ENCODE results near the gene RRP12. TPM values are rescaled to one million over a fixed set of nuclear protein-coding genes. Genes with fewer than 3 reads are reported as not detected.
"Not testable (repeated sequence)": the region's sequence is repeated elsewhere in the genome, so short reads cannot be mapped to it uniquely, and the experiment has no call there.

RRP12 gene
- total RNA-seq, 2 experiments from 2014 or later: 30.9 to 35.6 TPM

DNA sequence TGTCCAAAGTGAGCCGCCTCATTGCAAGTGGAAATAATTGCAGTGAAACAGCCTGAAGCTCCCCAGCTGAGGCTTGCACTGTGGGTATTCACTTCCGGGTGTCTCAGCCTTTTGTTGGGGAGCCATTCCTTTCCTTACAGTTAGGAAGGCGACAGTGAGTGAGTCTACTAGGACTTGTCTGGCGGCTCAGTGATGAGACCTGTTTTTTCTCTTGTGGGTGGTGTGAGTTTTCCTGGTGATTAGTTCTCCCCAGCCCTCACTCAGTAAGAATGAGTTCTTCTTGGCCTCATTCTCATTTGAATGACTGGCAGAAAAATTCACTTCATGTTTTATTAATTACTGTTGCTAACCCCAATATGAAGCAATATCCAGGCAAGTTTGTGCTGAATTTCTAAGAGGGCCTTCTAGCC is 27.4 kb upstream of the RRP12 start:
- Mint-ChIP-seq H3K27ac (peak overlapping the region; percentile 79), H3K27me3 (ENCODE audit: low read depth) (no peaks in the 10 kb centered on the region), H3K4me1 (ENCODE audit: low read depth) (peaks cover 29% of the 10 kb centered on the region), H3K9me3 (ENCODE audit: insufficient read depth) (no peaks in the 10 kb centered on the region), H3K4me3 (peak overlapping the region; percentile 81), H3K36me3 (ENCODE audit: low read depth) (peaks cover 63% of the 10 kb centered on the region)
- DNase-seq (peak; percentile 42), ATAC-seq (no peak)
- CTCF ChIA-PET: interaction anchor here (1.3 to 2.4 kb wide), 4 partner anchors 16 to 149 kb away, joined by 4 to 12 read pairs (median 7); partner anchors contain the start of gene RRP12
- POLR2A ChIA-PET: interaction anchor here (2.3 to 2.5 kb wide), 2 partner anchors 15 to 28 kb away, joined by 10 read pairs; partner anchors contain the start of gene RRP12

DNA sequence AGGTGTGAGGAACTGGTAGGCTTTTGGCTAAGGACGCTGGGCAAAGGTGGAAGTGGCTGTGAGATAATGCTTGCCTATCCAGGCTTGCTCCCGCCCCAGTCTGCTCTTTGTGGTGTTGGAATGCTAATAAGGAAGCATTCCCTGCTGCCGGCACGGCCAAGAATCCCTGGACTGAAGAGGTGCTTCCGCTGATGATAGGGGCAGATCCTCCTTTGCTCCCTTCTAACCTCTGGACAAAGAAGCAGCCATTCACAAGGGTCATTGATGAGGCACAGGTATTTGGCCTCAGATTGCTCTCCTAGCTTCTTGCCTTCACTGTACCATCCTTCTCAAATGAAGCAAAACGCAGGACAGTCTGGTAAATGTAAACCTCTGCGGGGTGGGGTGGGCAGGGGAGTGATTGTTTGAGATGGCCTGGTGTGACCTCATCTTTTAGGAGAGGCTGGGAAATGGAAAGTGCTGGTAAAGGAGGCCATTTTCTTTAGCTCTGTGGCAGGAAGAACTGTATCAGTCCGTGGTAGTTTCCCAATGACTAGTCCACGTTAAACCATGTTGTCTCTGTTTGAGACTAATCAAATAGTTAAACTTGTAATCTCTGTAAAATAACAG is 26.5 kb upstream of the RRP12 start:
- H3K36me3 Mint-ChIP-seq (ENCODE audit: low read depth): peaks cover 60% of the 10 kb centered on the region
- H3K4me3 Mint-ChIP-seq: peak overlapping the region; percentile 91
- peak overlapping the region; percentile 94 for H3K27ac Mint-ChIP-seq
- peak; percentile 8 for ATAC-seq
- ChIA-PET POLR2A (interaction anchor here (0.7 to 2.5 kb wide), 6 partner anchors 9 to 69 kb away, joined by 3 to 10 read pairs (median 5); partner anchors contain the start of gene RRP12), CTCF (interaction anchor here (0.8 to 2.4 kb wide), 10 partner anchors 10 to 148 kb away, joined by 3 to 12 read pairs (median 4); partner anchors contain the start of gene RRP12)
- no peaks in the 10 kb centered on the region for H3K27me3 Mint-ChIP-seq (ENCODE audit: low read depth)
- no peak for DNase-seq
- H3K9me3 Mint-ChIP-seq (ENCODE audit: insufficient read depth): no peaks in the 10 kb centered on the region
- peaks cover 38% of the 10 kb centered on the region for H3K4me1 Mint-ChIP-seq (ENCODE audit: low read depth)

GRCh38 chr10:97426776-97427570 is 25.8 kb upstream of the RRP12 start:
- DNase-seq (no peak), ATAC-seq (no peak)
- no peaks in the 10 kb centered on the region for H3K9me3 Mint-ChIP-seq (ENCODE audit: insufficient read depth)
- peak overlapping the region; percentile 91 for H3K4me3 Mint-ChIP-seq
- ChIA-PET POLR2A (interaction anchor here (0.7 to 2.5 kb wide), 5 partner anchors 8 to 69 kb away, joined by 3 to 10 read pairs (median 6); partner anchors contain the start of gene RRP12), CTCF (interaction anchor here (0.8 to 2.4 kb wide), 9 partner anchors 12 to 148 kb away, joined by 3 to 12 read pairs (median 4); partner anchors contain the start of gene RRP12)
- peaks cover 38% of the 10 kb centered on the region for H3K4me1 Mint-ChIP-seq (ENCODE audit: low read depth)
- H3K27me3 Mint-ChIP-seq (ENCODE audit: low read depth): no peaks in the 10 kb centered on the region
- peak overlapping the region; percentile 94 for H3K27ac Mint-ChIP-seq
- H3K36me3 Mint-ChIP-seq (ENCODE audit: low read depth): peaks cover 58% of the 10 kb centered on the region

DNA sequence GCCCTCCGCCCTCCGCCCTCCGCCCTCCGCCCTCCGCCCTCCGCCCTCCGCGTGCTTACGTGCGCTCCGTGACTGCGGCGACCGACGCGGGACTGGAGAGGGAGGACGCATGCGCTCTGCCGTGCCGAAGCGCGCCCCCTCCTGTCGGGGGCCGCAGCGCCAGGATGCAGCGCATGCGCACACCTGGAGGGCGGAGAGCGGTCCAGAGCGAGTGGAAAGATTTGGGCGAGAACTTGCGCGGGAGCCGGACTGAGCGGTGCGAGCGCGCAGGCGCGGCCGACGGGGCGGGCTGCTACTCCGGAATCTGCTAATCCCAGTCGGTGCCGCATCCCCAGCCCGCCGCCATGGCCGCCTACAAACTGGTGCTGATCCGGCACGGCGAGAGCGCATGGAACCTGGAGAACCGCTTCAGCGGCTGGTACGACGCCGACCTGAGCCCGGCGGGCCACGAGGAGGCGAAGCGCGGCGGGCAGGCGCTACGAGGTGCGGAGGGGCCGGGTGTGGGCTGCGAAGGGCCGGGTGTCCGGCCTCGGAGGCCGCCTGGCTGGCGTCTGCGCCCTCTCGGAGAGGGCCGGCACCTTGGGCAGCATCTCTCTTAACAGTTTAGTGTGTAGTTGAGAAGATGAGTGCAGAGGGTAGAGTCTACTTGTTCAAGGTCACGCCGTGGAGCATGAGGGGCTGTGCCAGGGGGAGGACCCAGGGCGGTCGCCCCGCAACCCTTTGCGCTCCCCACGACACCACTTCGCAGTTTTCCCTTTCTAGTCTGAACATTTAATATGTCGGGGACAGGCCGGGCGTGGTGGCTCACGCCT is 25.0 kb upstream of the RRP12 start, which contains the start of gene PGAM1:
Gene PGAM1, plus strand, starts transcription at position 228 of the 812 bp plus-strand sequence. Its CDS starts 117 bp downstream, at position 345.
- H3K4me3 Mint-ChIP-seq: peak within 1 kb of the TSS; percentile 91
- ATAC-seq: peak; percentile 89
- H3K36me3 Mint-ChIP-seq (ENCODE audit: low read depth): peaks cover 51% of the 10 kb centered on the region
- peak; percentile 96 for DNase-seq
- peak within 1 kb of the TSS; percentile 94 for H3K27ac Mint-ChIP-seq
- no peaks in the 10 kb centered on the region for H3K27me3 Mint-ChIP-seq (ENCODE audit: low read depth)
- H3K9me3 Mint-ChIP-seq (ENCODE audit: insufficient read depth): no peaks in the 10 kb centered on the region
- H3K4me1 Mint-ChIP-seq (ENCODE audit: low read depth): peaks cover 40% of the 10 kb centered on the region
- CTCF ChIA-PET: interaction anchor here (1.9 to 4.7 kb wide), 5 partner anchors 11 to 26 kb away, joined by 9 to 34 read pairs (median 12); partner anchors contain the start of gene RRP12
- POLR2A ChIA-PET: interaction anchor here (1.1 to 2.5 kb wide), 3 partner anchors 11 to 26 kb away, joined by 3 to 10 read pairs (median 4); partner anchors contain the start of gene RRP12

DNA sequence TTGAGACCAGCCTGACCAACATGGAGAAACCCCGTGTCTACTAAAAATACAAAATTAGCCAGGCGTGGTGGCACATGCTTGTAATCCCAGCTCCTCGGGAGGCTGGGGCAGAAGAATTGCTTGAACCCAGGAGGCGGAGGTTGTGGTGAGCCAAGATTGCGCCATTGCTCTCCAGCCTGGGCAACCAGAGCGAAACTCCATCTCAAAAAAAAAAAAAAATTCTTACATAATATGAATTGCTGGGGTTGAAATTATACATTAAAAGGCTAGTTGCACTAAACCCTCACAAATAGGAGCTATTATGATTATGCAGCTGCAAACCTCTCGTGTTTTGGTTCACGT is 22.6 kb upstream of the RRP12 start:
- H3K4me3 Mint-ChIP-seq; DNase-seq; ATAC-seq; H3K9me3 Mint-ChIP-seq (ENCODE audit: insufficient read depth); H3K27me3 Mint-ChIP-seq (ENCODE audit: low read depth): not testable (repeated sequence)
- Mint-ChIP-seq H3K36me3 (ENCODE audit: low read depth) (peaks cover 32% of the 10 kb centered on the region), H3K27ac (peak overlapping the region; percentile 95), H3K4me1 (ENCODE audit: low read depth) (peaks cover 40% of the 10 kb centered on the region)
- ChIA-PET CTCF (interaction anchor here (1.4 to 4.7 kb wide), 6 partner anchors 10 to 225 kb away, joined by 3 to 34 read pairs (median 6); no protein-coding TSS in a partner anchor), POLR2A (interaction anchor here (0.9 to 1.6 kb wide), 4 partner anchors 11 to 74 kb away, joined by 3 to 8 read pairs (median 3); no protein-coding TSS in a partner anchor)

DNA sequence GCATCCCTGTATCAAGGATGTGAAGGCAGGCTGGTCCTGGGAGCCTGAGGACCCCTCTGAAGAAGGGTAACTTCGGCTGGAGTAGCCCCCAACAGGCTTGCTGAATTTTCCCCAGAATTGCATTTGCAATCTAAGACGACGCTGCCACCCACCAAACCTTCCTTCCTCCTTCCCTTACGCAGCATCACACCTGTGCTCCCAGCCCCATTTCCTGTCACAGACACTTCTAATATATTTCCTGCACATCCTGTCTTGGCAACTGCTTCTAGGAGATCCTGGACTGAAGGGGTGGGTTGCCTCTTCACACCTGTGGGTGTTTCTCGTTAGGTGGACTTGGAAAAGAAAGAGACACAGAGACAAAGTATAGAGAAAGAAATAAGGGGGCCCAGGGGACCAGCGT is 15.4 kb upstream of the RRP12 start:
- Mint-ChIP-seq H3K4me1 (ENCODE audit: low read depth) (peaks cover 67% of the 10 kb centered on the region), H3K4me3 (no peak overlapping the region), H3K27me3 (ENCODE audit: low read depth) (no peaks in the 10 kb centered on the region), H3K27ac (peak overlapping the region; percentile 76), H3K9me3 (ENCODE audit: insufficient read depth) (no peaks in the 10 kb centered on the region), H3K36me3 (ENCODE audit: low read depth) (peaks cover 6% of the 10 kb centered on the region)
- DNase-seq (no peak), ATAC-seq (no peak)
- CTCF ChIA-PET: no interaction called here
- POLR2A ChIA-PET: no interaction called here

DNA sequence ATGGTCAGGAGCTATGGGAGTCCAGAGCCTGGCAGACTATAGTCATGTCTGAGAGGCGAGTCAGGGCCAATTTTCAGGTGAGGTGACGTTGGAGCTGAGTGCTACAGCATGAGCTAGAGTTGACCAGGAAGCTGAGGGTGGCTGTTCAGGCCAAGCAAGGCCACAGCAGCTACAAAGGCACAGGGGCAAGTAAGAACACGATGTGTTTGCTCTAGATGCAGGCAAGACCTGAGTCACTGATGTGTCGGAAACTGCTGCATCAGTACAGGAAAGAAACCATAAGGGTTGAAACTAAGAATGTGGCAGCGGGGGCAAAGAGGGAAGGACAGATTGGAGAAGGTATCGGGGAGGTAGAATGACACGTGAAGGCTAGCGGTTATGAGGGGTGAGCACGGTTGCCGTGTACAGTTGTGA is 11.8 kb upstream of the RRP12 start:
- ATAC-seq (peak; percentile 6), DNase-seq (peak; percentile 58)
- Mint-ChIP-seq H3K9me3 (ENCODE audit: insufficient read depth) (no peaks in the 10 kb centered on the region), H3K27ac (peak overlapping the region; percentile 84), H3K27me3 (ENCODE audit: low read depth) (no peaks in the 10 kb centered on the region), H3K4me3 (peak overlapping the region; percentile 18), H3K36me3 (ENCODE audit: low read depth) (peaks cover 4% of the 10 kb centered on the region), H3K4me1 (ENCODE audit: low read depth) (peaks cover 57% of the 10 kb centered on the region)
- CTCF ChIA-PET: interaction anchor here (1.0 to 3.4 kb wide), 7 partner anchors 8 to 141 kb away, joined by 3 to 39 read pairs (median 5); partner anchors contain the start of genes PGAM1 and RRP12
- POLR2A ChIA-PET: interaction anchor here (1.0 to 2.1 kb wide), 3 partner anchors 8 to 15 kb away, joined by 3 to 10 read pairs (median 8); no protein-coding TSS in a partner anchor

GRCh38 chr10:97411406-97411805 is 10.3 kb upstream of the RRP12 start:
- CTCF ChIA-PET: interaction anchor here (0.7 to 2.7 kb wide), 3 partner anchors 11 to 38 kb away, joined by 4 to 16 read pairs (median 8); partner anchors contain the start of gene RRP12
- Mint-ChIP-seq H3K36me3 (ENCODE audit: low read depth) (peaks cover 4% of the 10 kb centered on the region), H3K9me3 (ENCODE audit: insufficient read depth) (no peaks in the 10 kb centered on the region), H3K4me3 (no peak overlapping the region), H3K27ac (no peak overlapping the region), H3K27me3 (ENCODE audit: low read depth) (no peaks in the 10 kb centered on the region), H3K4me1 (ENCODE audit: low read depth) (peaks cover 53% of the 10 kb centered on the region)
- no peak for DNase-seq
- POLR2A ChIA-PET: interaction anchor here (0.9 kb wide), 1 partner anchor 12 kb away, joined by 3 read pairs; no protein-coding TSS in a partner anchor
- no peak for ATAC-seq

DNA sequence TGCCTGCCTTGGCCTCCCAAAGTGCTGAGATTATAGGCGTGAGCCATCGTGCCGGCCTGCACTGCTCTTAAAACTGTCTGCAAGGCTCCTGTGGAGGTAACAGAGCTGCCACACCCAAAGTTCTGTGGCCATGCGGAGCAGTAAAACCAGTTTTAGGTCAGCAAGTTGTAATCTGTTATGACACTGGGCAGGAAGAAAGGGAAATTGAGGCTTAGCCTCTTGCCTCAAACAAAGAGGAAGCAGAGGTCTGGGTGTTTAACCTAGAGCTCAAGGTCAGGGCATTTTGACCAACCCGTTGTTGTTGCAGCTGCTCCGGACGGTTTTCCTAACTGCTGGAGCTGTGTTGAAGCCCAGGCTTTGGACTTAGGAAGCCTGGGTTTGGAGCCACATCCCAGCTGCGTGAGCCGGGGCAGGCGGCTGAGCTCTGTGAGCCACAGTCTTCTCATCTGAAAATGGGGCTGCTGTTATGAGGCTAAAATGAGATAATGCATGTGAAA is 7.4 kb upstream of the RRP12 start:
- CTCF ChIA-PET: interaction anchor here (0.7 to 3.4 kb wide), 14 partner anchors 9 to 204 kb away, joined by 3 to 24 read pairs (median 5); partner anchors contain the start of gene PGAM1

GRCh38 chr10:97407952-97408248 is 6.8 kb upstream of the RRP12 start:
- Mint-ChIP-seq H3K9me3 (ENCODE audit: insufficient read depth) (no peaks in the 10 kb centered on the region), H3K36me3 (ENCODE audit: low read depth) (no peaks in the 10 kb centered on the region), H3K27ac (peak overlapping the region; percentile 73), H3K4me3 (no peak overlapping the region), H3K27me3 (ENCODE audit: low read depth) (no peaks in the 10 kb centered on the region), H3K4me1 (ENCODE audit: low read depth) (peaks cover 22% of the 10 kb centered on the region)
- ChIA-PET CTCF (interaction anchor here (0.8 to 3.4 kb wide), 14 partner anchors 8 to 205 kb away, joined by 3 to 24 read pairs (median 7); partner anchors contain the start of gene PGAM1), POLR2A (no interaction called here)
- no peak for DNase-seq
- ATAC-seq: no peak

More for the DNA sequence above, 7.4 kb upstream of the RRP12 start:
- Mint-ChIP-seq H3K4me3 (no peak overlapping the region), H3K9me3 (ENCODE audit: insufficient read depth) (no peaks in the 10 kb centered on the region), H3K4me1 (ENCODE audit: low read depth) (peaks cover 26% of the 10 kb centered on the region), H3K27ac (no peak overlapping the region), H3K27me3 (ENCODE audit: low read depth) (no peaks in the 10 kb centered on the region), H3K36me3 (ENCODE audit: low read depth) (no peaks in the 10 kb centered on the region)
- DNase-seq (no peak), ATAC-seq (no peak)
- POLR2A ChIA-PET: interaction anchor here (1.0 kb wide), 1 partner anchor 15 kb away, joined by 3 read pairs; no protein-coding TSS in a partner anchor

Data from activated CD8-positive, alpha-beta T cell treated with anti-CD3 and anti-CD28 coated beads, Interleukin-2, amount 10 ng/mL, durations not matched to agents 7 days and 5 days (primary cell).